Subcutaneous abdominal adipose tissue (tissue), 5 donors: ENCODE measurements around the gene SLC17A1.

Experiments
- H3K27ac ChIP-seq: one replicate; pipeline ENCODE4 v1.7.0; 2013; ENCODE audit warnings: low read depth, mild to moderate bottlenecking, inconsistent platforms, low read length, moderate library complexity
- H3K27me3 ChIP-seq, 5 donors: one replicate each; pipeline ENCODE4 v1.7.0; 2013; ENCODE audit warnings: low read length in 5 of 5, inconsistent platforms in 1 of 5; ENCODE audit not compliant: control insufficient read depth in 5 of 5, insufficient read depth in 4 of 5
- H3K36me3 ChIP-seq, 5 donors: one replicate each; pipeline ENCODE4 v1.7.0; 2013; ENCODE audit warnings: low read length in 5 of 5; ENCODE audit not compliant: control insufficient read depth in 5 of 5, insufficient read depth in 5 of 5
- H3K4me1 ChIP-seq, 5 donors: one replicate each; pipeline ENCODE4 v1.7.0; 2013; ENCODE audit warnings: low read length in 5 of 5, mild to moderate bottlenecking in 3 of 5, moderate library complexity in 1 of 5; ENCODE audit not compliant: control insufficient read depth in 5 of 5, insufficient read depth in 5 of 5
- H3K4me3 ChIP-seq, 5 donors: one replicate each; pipeline ENCODE4 v1.7.0; 2013; ENCODE audit warnings: low read length in 5 of 5, low read depth in 1 of 5
- H3K9ac ChIP-seq, 5 donors: one replicate each; pipeline ENCODE4 v1.7.0; 2013; ENCODE audit warnings: low read length in 5 of 5, mild to moderate bottlenecking in 4 of 5, moderate library complexity in 3 of 5
- H3K9me3 ChIP-seq, 5 donors: one replicate each; pipeline ENCODE4 v1.7.0; 2013; ENCODE audit warnings: low read length in 5 of 5; ENCODE audit not compliant: control insufficient read depth in 5 of 5
- donor health status: healthy.
- donor health status: healthy.
- donor health status: healthy.
- donor health status: healthy.
- donor health status: healthy.

SLC17A1 gene

DNA sequence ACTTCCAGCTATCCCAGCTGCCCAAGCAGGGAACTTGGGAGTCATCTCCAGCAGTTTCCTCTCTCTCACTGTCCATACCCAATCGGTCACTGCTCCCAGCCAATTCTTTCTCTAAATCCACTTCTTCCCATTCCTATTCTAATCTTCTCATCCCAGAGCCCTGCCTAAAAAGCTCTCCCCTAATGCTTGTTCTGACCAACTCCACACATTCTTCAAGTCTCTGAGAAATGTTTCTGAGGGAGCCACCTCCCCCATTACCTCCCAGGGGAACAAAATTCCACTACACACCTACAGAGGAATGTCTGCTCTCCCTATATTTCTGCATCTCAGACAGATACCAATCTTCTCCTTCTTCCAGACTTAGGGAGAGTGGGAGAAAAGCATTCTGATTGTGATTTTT, 63.3 kb downstream of the SLC17A1 start:
- Histone ChIP-seq H3K27ac (no peak overlapping the region), H3K9ac (no peak overlapping the region), H3K27me3 (no peaks in the 10 kb centered on the region), H3K4me3 (no peak overlapping the region), H3K4me1 (no peaks in the 10 kb centered on the region), H3K36me3 (no peaks in the 10 kb centered on the region), H3K9me3 (no peaks in the 10 kb centered on the region)

DNA sequence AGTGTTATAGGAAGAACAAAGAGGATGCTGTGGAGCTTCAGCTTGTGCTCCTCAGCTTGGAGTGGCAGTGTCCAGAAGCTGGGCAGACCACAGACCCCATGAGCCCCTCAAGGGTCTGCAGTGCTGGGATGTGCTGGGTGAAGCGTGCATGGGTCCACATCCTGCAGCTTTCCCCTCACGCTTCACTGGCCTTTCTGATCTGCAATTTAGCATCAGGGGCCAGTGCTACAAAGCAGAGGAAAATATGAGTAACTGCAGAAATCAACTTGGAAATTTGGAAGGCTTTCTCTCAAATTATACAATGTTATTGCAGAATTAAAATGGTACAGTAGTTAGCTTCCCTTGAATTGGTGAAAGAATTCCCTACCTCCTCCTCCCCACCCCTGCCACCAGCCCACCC, 67.2 kb downstream of the SLC17A1 start:
- H3K27ac ChIP-seq, result no peak overlapping the region
- no peaks in the 10 kb centered on the region for H3K36me3 ChIP-seq
- no peaks in the 10 kb centered on the region for H3K9me3 ChIP-seq

GRCh38 chr6:25757936-25758642, 73.8 kb downstream of the SLC17A1 start:
- H3K4me3 ChIP-seq, result no peak overlapping the region
- H3K27ac ChIP-seq, result no peak overlapping the region
- H3K9me3 ChIP-seq, result no peaks in the 10 kb centered on the region
- no peak overlapping the region for H3K9ac ChIP-seq
- H3K27me3 ChIP-seq, result no peaks in the 10 kb centered on the region
- H3K4me1 ChIP-seq, result no peaks in the 10 kb centered on the region
- H3K36me3 ChIP-seq, result no peaks in the 10 kb centered on the region

More for the DNA sequence above, 67.2 kb downstream of the SLC17A1 start:
- H3K4me3 ChIP-seq, result no peak overlapping the region
- no peak overlapping the region for H3K9ac ChIP-seq
- no peaks in the 10 kb centered on the region for H3K4me1 ChIP-seq
- no peaks in the 10 kb centered on the region for H3K27me3 ChIP-seq

- Histone ChIP-seq H3K4me1 (no peaks in the 10 kb centered on the region), H3K9ac (no peak overlapping the region), H3K4me3 (no peak overlapping the region), H3K27me3 (no peaks in the 10 kb centered on the region), H3K27ac (no peak overlapping the region), H3K36me3 (no peaks in the 10 kb centered on the region), H3K9me3 (no peaks in the 10 kb centered on the region)
Observed at GRCh38 chr6:25756382-25757363, 75.2 kb downstream of the SLC17A1 start.

GRCh38 chr6:25755483-25755882, 76.4 kb downstream of the SLC17A1 start:
- Histone ChIP-seq H3K27me3 (no peaks in the 10 kb centered on the region), H3K27ac (no peak overlapping the region), H3K9me3 (no peaks in the 10 kb centered on the region), H3K4me1 (no peaks in the 10 kb centered on the region), H3K36me3 (no peaks in the 10 kb centered on the region), H3K4me3 (no peak overlapping the region), H3K9ac (no peak overlapping the region)

DNA sequence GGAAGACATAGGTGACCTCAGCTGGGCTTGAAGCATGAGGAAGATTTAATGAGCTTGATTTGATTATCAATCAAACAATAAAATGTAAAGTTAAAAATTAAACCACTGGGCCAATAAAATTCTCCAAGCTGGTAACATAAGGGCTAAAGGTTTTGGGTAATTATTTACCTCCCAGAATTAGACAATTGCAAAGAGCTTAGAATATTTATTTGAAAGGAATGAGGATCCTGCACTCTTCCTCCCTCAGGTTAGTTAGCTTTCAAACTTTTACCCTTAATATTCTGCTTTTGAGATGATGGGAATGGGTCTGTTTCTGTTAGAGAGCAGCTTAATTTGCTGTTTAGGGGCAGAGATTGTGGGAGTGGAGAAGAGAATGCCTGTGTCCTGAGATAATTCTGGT, 77.3 kb downstream of the SLC17A1 start, which contains the start of gene SLC17A4:
SLC17A4 (plus strand) TSS at position 208 of the 400 bp plus-strand sequence. CDS start 7,221 bp downstream, outside the sequence.
- Histone ChIP-seq H3K9me3 (no peaks in the 10 kb centered on the region), H3K9ac (no peak within 1 kb of the TSS), H3K4me3 (no peak within 1 kb of the TSS), H3K27me3 (no peaks in the 10 kb centered on the region), H3K36me3 (no peaks in the 10 kb centered on the region), H3K4me1 (no peaks in the 10 kb centered on the region), H3K27ac (no peak within 1 kb of the TSS)

GRCh38 chr6:25753079-25753478, 78.8 kb downstream of the SLC17A1 start:
- Histone ChIP-seq H3K9ac (no peak overlapping the region), H3K27me3 (no peaks in the 10 kb centered on the region), H3K36me3 (no peaks in the 10 kb centered on the region), H3K4me3 (no peak overlapping the region), H3K4me1 (no peaks in the 10 kb centered on the region), H3K9me3 (no peaks in the 10 kb centered on the region), H3K27ac (no peak overlapping the region)

GRCh38 chr6:25750906-25751305, 80.9 kb downstream of the SLC17A1 start:
- Histone ChIP-seq H3K27ac (no peak overlapping the region), H3K4me3 (no peak overlapping the region), H3K36me3 (no peaks in the 10 kb centered on the region), H3K27me3 (no peaks in the 10 kb centered on the region), H3K4me1 (no peaks in the 10 kb centered on the region), H3K9ac (no peak overlapping the region), H3K9me3 (no peaks in the 10 kb centered on the region)

DNA sequence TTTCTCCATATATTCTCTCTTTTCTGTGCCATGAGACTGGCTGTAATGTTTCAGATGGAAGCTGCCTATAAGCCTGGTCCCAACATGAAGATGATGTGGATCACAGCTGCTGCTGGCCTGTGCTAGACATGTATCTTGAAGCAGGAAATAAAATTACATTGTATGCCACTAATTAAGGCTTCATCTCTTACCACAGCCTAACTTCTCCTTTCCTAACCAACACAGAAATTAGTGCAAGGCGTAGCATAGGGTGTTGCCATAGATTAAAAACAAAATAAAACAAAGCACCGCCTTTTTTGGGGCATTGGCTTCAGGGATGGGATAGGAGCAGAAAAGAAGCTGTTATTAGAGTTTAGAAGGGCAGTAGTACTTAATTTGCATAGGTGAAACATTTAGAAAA, 82.0 kb downstream of the SLC17A1 start:
- Histone ChIP-seq H3K4me1 (no peaks in the 10 kb centered on the region), H3K27ac (no peak overlapping the region), H3K27me3 (no peaks in the 10 kb centered on the region), H3K9me3 (no peaks in the 10 kb centered on the region), H3K36me3 (no peaks in the 10 kb centered on the region), H3K4me3 (no peak overlapping the region), H3K9ac (no peak overlapping the region)
